ENCODE measurements around the gene ABCA7. TPM values are rescaled to one million over a fixed set of nuclear protein-coding genes. Genes with fewer than 3 reads are reported as not detected.

ABCA7 gene
- total and polyA plus RNA-seq, 2 of the 13 experiments (the other 11 are each of a cell fraction or from before 2014, with no cell fraction given), result 4.4 to 32.4 TPM

GRCh38 chr19:1065606-1066109, 25.8 kb downstream of the ABCA7 start (continued):
- no peak for TF ChIP-seq HHEX (CRISPR knock-in tag; IDR thresholded peaks at IDR 0.05)
- TF ChIP-seq CCAR2 (optimal IDR thresholded peaks at IDR 0.05; ENCODE audit: low read depth, low read length), result no peak
- TF ChIP-seq ZNF207 (IDR thresholded peaks at IDR 0.05; ENCODE audit: borderline replicate concordance), result no peak
- 0 out of 2 replicates have a peak, but pooled peaks have one; percentile 45 for TF ChIP-seq ZNF784 (CRISPR knock-in tag; IDR thresholded peaks at IDR 0.05; ENCODE audit: borderline replicate concordance)
- no peak for TF ChIP-seq REL (CRISPR knock-in tag; conservative IDR thresholded peaks at IDR 0.05)
- no peak for TF ChIP-seq ZNF597 (CRISPR knock-in tag; IDR thresholded peaks at IDR 0.05)
- TF ChIP-seq ZNF577 (CRISPR knock-in tag; IDR thresholded peaks at IDR 0.05; ENCODE audit: borderline replicate concordance, low read depth), result no peak
- TF ChIP-seq ZNF576 (CRISPR knock-in tag; IDR thresholded peaks at IDR 0.05), result no peak
- TF ChIP-seq MAFK (conservative IDR thresholded peaks at IDR 0.05 in 1 of 2, IDR thresholded peaks at IDR 0.05 in 1 of 2; ENCODE audit: low read length in 2 of 2), result peak in 1 of 2 experiments; percentile 27; a peak in 1 of 4 replicates
- TF ChIP-seq HDAC2 (CRISPR knock-in tag; IDR thresholded peaks at IDR 0.05), result no peak; the same call in none of the 2 replicates
- TF ChIP-seq SSRP1 (CRISPR knock-in tag; IDR thresholded peaks at IDR 0.05), result no peak
- TF ChIP-seq ZNF44 (CRISPR knock-in tag; IDR thresholded peaks at IDR 0.05), result 0 out of 2 replicates have a peak, but pooled peaks have one; percentile 35
- TF ChIP-seq POGK (CRISPR knock-in tag; conservative IDR thresholded peaks at IDR 0.05), result no peak
- TF ChIP-seq ZNF792 (CRISPR knock-in tag; IDR thresholded peaks at IDR 0.05), result no peak
- TF ChIP-seq ZNF205 (CRISPR knock-in tag; IDR thresholded peaks at IDR 0.05), result peak; percentile 30; the same call in 1 of the 2 replicates
- no peak for TF ChIP-seq MAZ (IDR thresholded peaks at IDR 0.05; ENCODE audit: borderline replicate concordance, low read depth, low read length)
- TF ChIP-seq MAZ (CRISPR knock-in tag; IDR thresholded peaks at IDR 0.05; ENCODE audit: low read depth), result no peak
- TF ChIP-seq ZNF615 (CRISPR knock-in tag; IDR thresholded peaks at IDR 0.05; ENCODE audit: borderline replicate concordance), result no peak
- TF ChIP-seq E2F5 (CRISPR knock-in tag; conservative IDR thresholded peaks at IDR 0.05), result no peak
- no peak; the same call in 1 of the 2 replicates for TF ChIP-seq ELF3 (CRISPR knock-in tag; IDR thresholded peaks at IDR 0.05)
- no peak; the same call in 1 of the 2 replicates for TF ChIP-seq TBX2 (CRISPR knock-in tag; IDR thresholded peaks at IDR 0.05; ENCODE audit: borderline replicate concordance)
- TF ChIP-seq ZBTB25 (CRISPR knock-in tag; IDR thresholded peaks at IDR 0.05), result no peak
- TF ChIP-seq ZNF496 (CRISPR knock-in tag; IDR thresholded peaks at IDR 0.05; ENCODE audit: insufficient replicate concordance), result no peak
- TF ChIP-seq ATF7-NPFF (CRISPR knock-in tag; IDR thresholded peaks at IDR 0.05; ENCODE audit: low read depth), result 0 out of 2 replicates have a peak, but pooled peaks have one; percentile 37

Measured in HepG2 (cell line).